Endothelial cell (in vitro differentiated cells): Measurements from ENCODE around the gene TRPT1. TPM values are rescaled to one million over a fixed set of nuclear protein-coding genes. Genes with fewer than 3 reads are reported as not detected.

ENCODE experiments used
- DNase-seq: peaks from one replicate; pipeline ENCODE4 v3.0.0; 2021; ENCODE audit warnings: low spot score
- H3K27ac Mint-ChIP-seq: one replicate; pipeline ENCODE4 v1.8.0; 2021; ENCODE audit warnings: mixed read lengths, inconsistent platforms; ENCODE audit not compliant: unreplicated experiment
- H3K27me3 Mint-ChIP-seq: one replicate; pipeline ENCODE4 v1.8.0; 2021; ENCODE audit warnings: mild to moderate bottlenecking, moderate library complexity, mixed read lengths, inconsistent platforms; ENCODE audit not compliant: unreplicated experiment
- H3K36me3 Mint-ChIP-seq: one replicate; pipeline ENCODE4 v1.8.0; 2021; ENCODE audit warnings: mild to moderate bottlenecking, low read depth, mixed read lengths, inconsistent platforms; ENCODE audit not compliant: unreplicated experiment
- H3K4me1 Mint-ChIP-seq: one replicate; pipeline ENCODE4 v1.8.0; 2021; ENCODE audit warnings: mild to moderate bottlenecking, mixed read lengths, inconsistent platforms; ENCODE audit not compliant: unreplicated experiment
- H3K4me3 Mint-ChIP-seq: one replicate; pipeline ENCODE4 v1.8.0; 2021; ENCODE audit warnings: mild to moderate bottlenecking, mixed read lengths, inconsistent platforms; ENCODE audit not compliant: unreplicated experiment
- H3K9me3 Mint-ChIP-seq: one replicate; pipeline ENCODE4 v1.8.0; 2021; ENCODE audit warnings: mixed read lengths, inconsistent platforms; ENCODE audit not compliant: unreplicated experiment
- total RNA-seq: library from RNA; stranded (reverse); fragmentation: NEBNext Ultra II Directional; extraction: Animal tissue kit (Norgen Biotek cat#: 25700); gene quantifications from one replicate; pipeline ENCODE4 v1.2.1, GENCODE V29; 2021; ENCODE audit not compliant: unreplicated experiment
- TF ChIP-seq, protein P1 (sequence below): fragments of 200-600 bp; sonication (generic); IDR thresholded peaks from one replicate; pipeline ENCODE4 v1.5.0; 2021; ENCODE audit warnings: antibody characterized with exemption; ENCODE audit not compliant: unreplicated experiment

Gene TRPT1
- total RNA-seq, 1 donor from 2014 or later, result 23.2 TPM

DNA sequence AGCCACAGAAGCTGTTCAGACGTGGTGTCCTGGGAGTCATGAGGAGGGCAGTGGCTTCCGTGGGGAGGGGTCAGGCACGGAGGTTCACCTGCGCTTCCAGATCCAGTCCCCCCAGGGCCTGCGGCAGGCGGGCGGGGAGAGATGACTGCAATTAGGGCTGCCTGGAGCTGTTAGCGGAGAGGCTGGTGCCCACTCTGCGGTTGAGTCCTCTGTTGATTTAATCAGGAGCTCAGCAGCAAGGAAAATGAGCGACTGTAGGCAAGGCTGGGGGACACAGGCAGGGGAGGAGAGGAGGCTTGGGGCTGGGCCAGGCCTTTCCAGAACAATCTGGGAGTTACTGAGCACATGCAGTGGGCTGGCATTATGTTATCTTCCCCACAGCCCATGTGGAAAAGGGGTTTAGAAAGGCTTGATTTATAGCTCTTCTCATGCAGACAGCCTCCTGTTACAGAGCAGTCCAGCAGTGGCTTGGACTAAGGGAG is 38.4 kb upstream of the TRPT1 start:
- Mint-ChIP-seq H3K9me3 (no peaks in the 10 kb centered on the region), H3K27ac (no peak overlapping the region), H3K27me3 (peaks cover 24% of the 10 kb centered on the region), H3K4me1 (peaks cover 17% of the 10 kb centered on the region), H3K4me3 (no peak overlapping the region), H3K36me3 (peaks cover 27% of the 10 kb centered on the region)
- no peak for DNase-seq
- TF ChIP-seq, protein P1, sequence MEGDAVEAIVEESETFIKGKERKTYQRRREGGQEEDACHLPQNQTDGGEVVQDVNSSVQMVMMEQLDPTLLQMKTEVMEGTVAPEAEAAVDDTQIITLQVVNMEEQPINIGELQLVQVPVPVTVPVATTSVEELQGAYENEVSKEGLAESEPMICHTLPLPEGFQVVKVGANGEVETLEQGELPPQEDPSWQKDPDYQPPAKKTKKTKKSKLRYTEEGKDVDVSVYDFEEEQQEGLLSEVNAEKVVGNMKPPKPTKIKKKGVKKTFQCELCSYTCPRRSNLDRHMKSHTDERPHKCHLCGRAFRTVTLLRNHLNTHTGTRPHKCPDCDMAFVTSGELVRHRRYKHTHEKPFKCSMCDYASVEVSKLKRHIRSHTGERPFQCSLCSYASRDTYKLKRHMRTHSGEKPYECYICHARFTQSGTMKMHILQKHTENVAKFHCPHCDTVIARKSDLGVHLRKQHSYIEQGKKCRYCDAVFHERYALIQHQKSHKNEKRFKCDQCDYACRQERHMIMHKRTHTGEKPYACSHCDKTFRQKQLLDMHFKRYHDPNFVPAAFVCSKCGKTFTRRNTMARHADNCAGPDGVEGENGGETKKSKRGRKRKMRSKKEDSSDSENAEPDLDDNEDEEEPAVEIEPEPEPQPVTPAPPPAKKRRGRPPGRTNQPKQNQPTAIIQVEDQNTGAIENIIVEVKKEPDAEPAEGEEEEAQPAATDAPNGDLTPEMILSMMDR, result no peak

DNA sequence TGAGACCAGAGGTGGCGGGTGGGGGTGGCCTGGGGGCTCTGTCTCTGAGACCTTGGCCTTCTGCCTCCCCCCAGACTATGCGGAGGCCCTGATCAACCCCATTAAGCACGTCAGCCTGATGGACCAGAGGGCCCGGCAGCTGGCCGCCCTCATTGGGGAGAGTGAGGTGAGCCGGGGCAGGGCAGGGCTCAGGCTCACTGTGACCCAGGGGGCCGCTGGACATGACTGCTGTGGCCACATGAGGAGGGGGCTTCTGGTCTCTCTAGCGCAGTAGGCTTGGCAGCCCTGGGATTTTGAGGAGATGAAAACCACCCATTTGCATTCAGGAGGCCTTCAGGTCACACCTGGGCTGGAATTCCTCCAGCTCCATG is 37.9 kb upstream of the TRPT1 start:
- peaks cover 15% of the 10 kb centered on the region for H3K4me1 Mint-ChIP-seq
- no peak overlapping the region for H3K27ac Mint-ChIP-seq
- peaks cover 25% of the 10 kb centered on the region for H3K27me3 Mint-ChIP-seq
- TF ChIP-seq, protein P1, result no peak
- DNase-seq, result no peak
- H3K36me3 Mint-ChIP-seq, result peaks cover 30% of the 10 kb centered on the region
- H3K4me3 Mint-ChIP-seq, result no peak overlapping the region
- no peaks in the 10 kb centered on the region for H3K9me3 Mint-ChIP-seq

DNA sequence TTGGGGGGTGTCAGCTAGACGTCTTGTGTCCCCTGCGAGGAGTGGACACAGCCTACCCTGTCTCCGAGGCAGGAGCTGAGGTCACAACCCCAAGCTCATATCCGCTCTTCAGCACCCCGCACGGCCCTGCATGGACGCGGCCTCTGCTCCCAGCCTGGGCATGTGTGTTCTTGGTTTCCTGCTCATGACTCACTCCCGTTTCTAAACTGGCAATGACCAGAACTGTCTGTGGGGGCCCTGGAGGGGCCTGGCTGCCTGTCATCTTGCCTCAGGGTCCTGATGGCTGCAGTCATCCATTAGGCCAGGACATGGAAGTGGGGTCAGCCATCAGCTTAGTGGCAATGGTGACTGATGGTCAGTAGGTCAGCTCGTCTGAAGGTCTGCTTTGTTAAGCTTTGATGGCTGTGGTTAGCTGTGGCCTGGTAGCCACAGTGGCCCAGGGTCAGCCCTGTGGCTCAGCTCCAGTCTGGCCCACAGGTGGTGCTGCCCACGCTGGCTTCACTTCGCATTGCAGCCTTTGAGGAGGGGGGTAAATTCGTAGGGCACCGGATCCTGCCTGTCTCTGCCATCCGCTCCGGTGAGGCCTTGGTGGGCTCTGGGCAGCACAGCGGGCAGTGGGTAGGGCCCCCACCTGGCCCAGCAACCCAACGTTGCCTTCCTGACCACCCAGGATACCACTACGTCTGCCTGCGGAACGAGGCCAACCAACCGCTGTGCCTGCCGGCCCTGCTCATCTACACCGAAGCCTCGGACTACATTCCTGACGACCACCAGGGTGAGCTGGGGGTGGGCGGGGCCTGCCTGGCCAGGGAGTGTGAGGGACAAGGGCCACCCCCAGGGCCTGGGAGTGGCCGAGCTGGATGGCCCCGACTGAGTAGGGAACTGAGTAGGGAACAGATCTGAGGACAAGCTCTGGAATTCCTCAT is 37.3 kb upstream of the TRPT1 start:
- Mint-ChIP-seq H3K9me3 (no peaks in the 10 kb centered on the region), H3K27me3 (peaks cover 22% of the 10 kb centered on the region), H3K27ac (no peak overlapping the region), H3K4me1 (peaks cover 11% of the 10 kb centered on the region), H3K4me3 (no peak overlapping the region), H3K36me3 (peaks cover 30% of the 10 kb centered on the region)
- DNase-seq, result no peak
- TF ChIP-seq, protein P1, result no peak

DNA sequence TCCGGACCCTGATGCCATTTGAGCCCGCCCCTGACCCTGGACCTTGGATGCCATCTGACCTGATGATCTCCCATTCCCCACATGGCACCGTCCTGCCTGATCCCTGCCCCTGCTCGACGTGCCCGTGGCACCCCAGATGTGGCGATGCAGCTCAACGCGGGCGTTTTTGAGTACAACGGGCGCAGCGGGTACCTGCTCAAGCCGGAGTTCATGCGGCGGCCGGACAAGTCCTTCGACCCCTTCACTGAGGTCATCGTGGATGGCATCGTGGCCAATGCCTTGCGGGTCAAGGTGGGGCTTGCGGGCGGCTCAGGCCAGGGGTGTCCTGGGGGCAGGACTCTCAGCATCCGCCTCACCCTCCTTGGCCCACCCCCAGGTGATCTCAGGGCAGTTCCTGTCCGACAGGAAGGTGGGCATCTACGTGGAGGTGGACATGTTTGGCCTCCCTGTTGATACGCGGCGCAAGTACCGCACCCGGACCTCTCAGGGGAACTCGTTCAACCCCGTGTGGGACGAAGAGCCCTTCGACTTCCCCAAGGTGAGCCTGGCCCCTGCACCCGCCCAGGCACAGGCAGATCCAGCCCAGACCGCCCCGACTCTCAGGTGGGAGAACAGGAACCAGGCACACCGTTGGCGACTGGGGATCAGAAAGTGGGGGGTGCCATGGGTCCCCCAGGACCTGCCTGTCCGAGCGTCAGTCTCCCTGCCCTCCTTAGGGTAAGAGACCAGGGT is 36.5 kb upstream of the TRPT1 start:
- no peak for DNase-seq
- Mint-ChIP-seq H3K27ac (no peak overlapping the region), H3K4me3 (no peak overlapping the region), H3K4me1 (peaks cover 4% of the 10 kb centered on the region), H3K27me3 (peaks cover 16% of the 10 kb centered on the region), H3K9me3 (no peaks in the 10 kb centered on the region), H3K36me3 (peaks cover 23% of the 10 kb centered on the region)
- TF ChIP-seq, protein P1, result no peak
